Measurements from ENCODE around the gene MAP2K2. TPM values are rescaled to one million over a fixed set of nuclear protein-coding genes. Genes with fewer than 3 reads are reported as not detected.

The MAP2K2 gene
- total RNA-seq, 2 donors from 2014 or later, result 144 to 157 TPM

GRCh38 chr19:4045597-4046361, 78.1 kb downstream of the MAP2K2 start:
- Mint-ChIP-seq H3K36me3 (ENCODE audit: insufficient read depth in 2 of 2) (peaks cover 0 to 12% of the 10 kb centered on the region in 2 donors), H3K4me3 (no peak overlapping the region), H3K27me3 (ENCODE audit: low read depth) (no peaks in the 10 kb centered on the region), H3K27ac (no peak overlapping the region), H3K4me1 (ENCODE audit: low read depth) (peaks cover 8% of the 10 kb centered on the region), H3K9me3 (no peaks in the 10 kb centered on the region)
- ATAC-seq (replicated peaks in 1 of 2) (no peak), DNase-seq (no peak)

- ATAC-seq (replicated peaks in 1 of 2), result no peak
- no peak overlapping the region for H3K27ac Mint-ChIP-seq
- DNase-seq, result no peak
- H3K36me3 Mint-ChIP-seq (ENCODE audit: insufficient read depth in 2 of 2), result peaks cover 0 to 7% of the 10 kb centered on the region in 2 donors
- H3K27me3 Mint-ChIP-seq (ENCODE audit: low read depth), result no peaks in the 10 kb centered on the region
- no peak overlapping the region for H3K4me3 Mint-ChIP-seq
- no peaks in the 10 kb centered on the region for H3K9me3 Mint-ChIP-seq
- H3K4me1 Mint-ChIP-seq (ENCODE audit: low read depth), result peaks cover 2% of the 10 kb centered on the region
Measured at GRCh38 chr19:4044990-4045465, 78.9 kb downstream of the MAP2K2 start.

GRCh38 chr19:4043966-4044715, 79.8 kb downstream of the MAP2K2 start:
- Mint-ChIP-seq H3K4me1 (ENCODE audit: low read depth) (no peaks in the 10 kb centered on the region), H3K4me3 (no peak overlapping the region), H3K27me3 (ENCODE audit: low read depth) (no peaks in the 10 kb centered on the region), H3K36me3 (ENCODE audit: insufficient read depth in 2 of 2) (peaks cover 0 to 3% of the 10 kb centered on the region in 2 donors), H3K27ac (no peak overlapping the region), H3K9me3 (no peaks in the 10 kb centered on the region)
- DNase-seq (no peak), ATAC-seq (replicated peaks in 1 of 2) (no peak)

GRCh38 chr19:4043401-4043800, 80.5 kb downstream of the MAP2K2 start:
- H3K27ac Mint-ChIP-seq, result peak overlapping the region; percentile 50
- H3K4me3 Mint-ChIP-seq, result no peak overlapping the region
- no peak for ATAC-seq (replicated peaks in 1 of 2)
- no peaks in the 10 kb centered on the region for H3K4me1 Mint-ChIP-seq (ENCODE audit: low read depth)
- H3K9me3 Mint-ChIP-seq, result no peaks in the 10 kb centered on the region
- H3K36me3 Mint-ChIP-seq (ENCODE audit: insufficient read depth in 2 of 2), result peaks cover 0 to 2% of the 10 kb centered on the region in 2 donors
- DNase-seq, result no peak
- no peaks in the 10 kb centered on the region for H3K27me3 Mint-ChIP-seq (ENCODE audit: low read depth)

DNA sequence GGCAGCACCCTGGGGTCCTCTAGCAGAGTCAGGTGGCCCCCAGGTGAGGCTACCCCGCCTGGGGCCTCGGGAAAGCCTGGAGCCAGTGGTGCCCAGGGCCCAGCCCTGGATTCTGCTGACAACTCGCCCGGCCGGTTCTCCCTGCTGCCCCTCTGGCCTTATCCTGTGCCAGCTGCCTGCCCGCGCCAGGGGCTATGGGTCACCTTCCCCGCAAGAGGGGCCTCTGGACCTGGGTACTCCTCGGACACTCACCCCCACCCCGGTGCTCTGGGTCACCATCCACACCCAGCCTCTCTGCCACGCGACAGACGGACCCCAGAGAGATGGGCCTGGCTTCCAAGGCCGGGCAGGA, 81.2 kb downstream of the MAP2K2 start:
- ATAC-seq (replicated peaks in 1 of 2) (peak in 1 of 2 donors; percentile 17), DNase-seq (no peak)
- H3K27ac Mint-ChIP-seq, result no peak overlapping the region
- H3K4me1 Mint-ChIP-seq (ENCODE audit: low read depth), result no peaks in the 10 kb centered on the region
- no peaks in the 10 kb centered on the region for H3K27me3 Mint-ChIP-seq (ENCODE audit: low read depth)
- no peaks in the 10 kb centered on the region for H3K9me3 Mint-ChIP-seq
- H3K36me3 Mint-ChIP-seq (ENCODE audit: insufficient read depth in 2 of 2), result peaks cover 0 to 1% of the 10 kb centered on the region in 2 donors
- no peak overlapping the region for H3K4me3 Mint-ChIP-seq

DNA sequence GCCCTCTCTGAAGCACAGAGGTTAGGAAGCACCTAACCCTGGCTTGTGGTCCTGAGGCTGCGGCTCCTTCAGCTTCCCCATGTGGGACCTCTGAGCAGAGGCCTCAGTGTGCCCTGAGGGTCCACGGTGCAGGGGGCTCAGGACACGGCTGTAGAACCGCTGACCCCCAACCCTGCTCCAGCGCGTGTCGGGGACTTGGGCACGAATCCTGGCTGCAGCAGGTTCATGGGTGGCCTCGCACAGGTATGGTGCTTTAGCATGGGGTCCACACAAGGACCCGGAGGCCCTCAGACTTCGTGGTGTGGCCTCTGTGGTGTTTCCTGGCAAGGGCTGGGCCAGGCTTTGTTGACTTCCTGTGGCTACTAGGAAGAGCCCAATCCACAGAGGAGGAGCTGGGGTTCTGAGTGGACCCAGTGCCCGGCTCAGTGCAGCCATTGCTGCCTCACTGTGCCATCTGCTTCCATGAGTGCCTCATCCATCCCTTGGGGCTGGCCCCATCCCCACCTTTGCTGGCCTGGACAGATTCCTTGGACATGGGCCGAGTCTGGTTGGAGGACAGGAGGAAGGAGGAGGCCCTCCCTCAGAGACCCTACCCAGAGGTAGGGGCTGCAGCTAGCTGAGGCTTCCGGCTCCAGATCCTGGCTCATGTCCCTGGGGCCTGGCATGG, 81.7 kb downstream of the MAP2K2 start:
- no peak for DNase-seq
- peaks cover 0 to 1% of the 10 kb centered on the region in 2 donors for H3K36me3 Mint-ChIP-seq (ENCODE audit: insufficient read depth in 2 of 2)
- no peak overlapping the region for H3K27ac Mint-ChIP-seq
- peak in 1 of 2 donors; percentile 6 for ATAC-seq (replicated peaks in 1 of 2)
- H3K4me3 Mint-ChIP-seq, result no peak overlapping the region
- no peaks in the 10 kb centered on the region for H3K9me3 Mint-ChIP-seq
- H3K4me1 Mint-ChIP-seq (ENCODE audit: low read depth), result no peaks in the 10 kb centered on the region
- no peaks in the 10 kb centered on the region for H3K27me3 Mint-ChIP-seq (ENCODE audit: low read depth)

Other genes starting within 250 kb of the MAP2K2 start
- gene ATCAY, start 243.4 kb downstream of the MAP2K2 start, total RNA-seq, result under 1 TPM in 1 of 2 donors, not detected in 1; 0.05 TPM
- gene NMRK2, start 191.1 kb downstream of the MAP2K2 start, total RNA-seq, result not detected
- 10 to 100 TPM; 33.8 to 45.9 TPM for gene DAPK3, start 153.0 kb downstream of the MAP2K2 start, total RNA-seq
- 1,000 to 10,000 TPM; 3,876 to 4,058 TPM for gene EEF2, start 138.7 kb downstream of the MAP2K2 start, total RNA-seq
- gene PIAS4, start 116.4 kb downstream of the MAP2K2 start, total RNA-seq, result 10 to 100 TPM; 33.4 TPM
- gene ZBTB7A, start 57.2 kb downstream of the MAP2K2 start, total RNA-seq, result 10 to 100 TPM; 29.9 to 39.6 TPM
- gene CREB3L3, start 29.5 kb upstream of the MAP2K2 start, total RNA-seq, result under 1 TPM in 1 of 2 donors, not detected in 1; 0.10 TPM
- gene SIRT6, start 58.4 kb upstream of the MAP2K2 start, total RNA-seq, result 10 to 100 TPM; 44.1 to 45.9 TPM
- gene ANKRD24, start 58.6 kb upstream of the MAP2K2 start, total RNA-seq, result 1 to 10 TPM; 2.8 to 4.1 TPM
- gene EBI3, start 105.4 kb upstream of the MAP2K2 start, total RNA-seq, result 10 to 100 TPM; 21.8 to 29.9 TPM
- gene YJU2, start 123.0 kb upstream of the MAP2K2 start, total RNA-seq, result 10 to 100 TPM; 27.3 to 32.7 TPM
- gene SHD, start 155.1 kb upstream of the MAP2K2 start, total RNA-seq, result not detected
- 10 to 100 TPM; 19.8 to 29.1 TPM for gene TMIGD2, start 178.3 kb upstream of the MAP2K2 start, total RNA-seq
- gene FSD1, start 180.5 kb upstream of the MAP2K2 start, total RNA-seq, result 10 to 100 TPM; 17.1 to 22.8 TPM
- 10 to 100 TPM in 1 of 2 donors, 1 to 10 TPM in 1; 8.3 to 10.0 TPM for gene STAP2, start 214.7 kb upstream of the MAP2K2 start, total RNA-seq
- gene MPND, start 219.4 kb upstream of the MAP2K2 start, total RNA-seq, result 10 to 100 TPM in 1 of 2 donors, 1 to 10 TPM in 1; 9.7 to 10.3 TPM